SH-SY5Y (cell line): ENCODE data around the gene PARVB.
A peak's percentile ranks its signal among the peaks of the same experiment; 100 is the strongest.

Experiments
- GATA2 ChIP-seq: IDR thresholded peaks from 2 replicates; pipeline ENCODE4 v1.6.1; 2011; ENCODE audit warnings: mild to moderate bottlenecking, low read depth, low read length
- GATA3 ChIP-seq: IDR thresholded peaks from 2 replicates; pipeline ENCODE4 v1.6.1; 2011; ENCODE audit warnings: low read depth, mild to moderate bottlenecking, low read length, moderate library complexity

PARVB gene

DNA sequence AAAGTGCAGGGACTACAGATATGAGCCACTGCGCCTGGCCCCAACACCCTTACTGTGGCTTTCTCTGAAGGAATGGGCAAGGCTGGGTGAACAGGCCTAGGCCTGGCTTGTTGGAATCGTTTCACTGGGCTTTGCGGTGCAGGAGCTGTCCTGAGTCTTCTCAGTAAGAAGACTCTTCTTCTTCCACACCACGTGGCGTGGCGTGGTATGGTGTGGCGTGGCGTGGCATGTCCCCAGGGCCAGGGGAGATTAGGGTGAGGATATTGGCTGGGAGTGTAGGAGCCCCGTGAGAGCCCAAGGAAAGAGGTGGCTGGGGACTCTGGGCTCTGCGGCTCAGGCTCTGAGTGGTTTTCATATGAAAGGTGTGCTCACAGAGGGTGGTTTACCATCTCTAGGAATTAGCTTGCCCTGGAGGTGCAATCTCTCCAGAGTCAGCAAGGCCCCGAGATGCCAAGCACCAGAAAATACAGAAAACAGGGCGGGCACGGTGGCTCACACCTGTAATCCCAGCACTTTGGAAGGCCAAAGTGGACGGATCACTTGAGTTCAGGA, 70.7 kb downstream of the PARVB start:
- TF ChIP-seq GATA3 = no peak
- no peak for TF ChIP-seq GATA2

DNA sequence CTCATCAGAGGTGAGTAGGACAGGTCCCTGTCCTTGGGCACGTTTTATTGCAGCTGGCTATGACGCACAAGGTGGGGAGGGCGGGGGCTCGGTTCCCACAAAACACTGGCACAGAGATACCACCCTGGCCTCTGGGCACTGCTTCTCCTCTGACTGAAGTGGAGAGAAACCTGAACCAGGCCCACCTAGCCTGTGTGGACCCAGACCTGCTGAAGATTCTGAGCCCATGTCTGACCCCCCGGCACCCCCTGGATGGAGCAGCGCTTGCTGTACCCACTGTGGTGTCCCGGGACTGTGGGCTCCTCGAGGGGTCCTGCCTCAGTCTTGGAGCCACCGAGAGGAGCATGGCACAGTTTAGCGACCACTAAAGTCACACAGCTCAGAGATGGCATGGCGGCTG, 72.6 kb downstream of the PARVB start:
- no peak for TF ChIP-seq GATA2
- no peak for TF ChIP-seq GATA3

DNA sequence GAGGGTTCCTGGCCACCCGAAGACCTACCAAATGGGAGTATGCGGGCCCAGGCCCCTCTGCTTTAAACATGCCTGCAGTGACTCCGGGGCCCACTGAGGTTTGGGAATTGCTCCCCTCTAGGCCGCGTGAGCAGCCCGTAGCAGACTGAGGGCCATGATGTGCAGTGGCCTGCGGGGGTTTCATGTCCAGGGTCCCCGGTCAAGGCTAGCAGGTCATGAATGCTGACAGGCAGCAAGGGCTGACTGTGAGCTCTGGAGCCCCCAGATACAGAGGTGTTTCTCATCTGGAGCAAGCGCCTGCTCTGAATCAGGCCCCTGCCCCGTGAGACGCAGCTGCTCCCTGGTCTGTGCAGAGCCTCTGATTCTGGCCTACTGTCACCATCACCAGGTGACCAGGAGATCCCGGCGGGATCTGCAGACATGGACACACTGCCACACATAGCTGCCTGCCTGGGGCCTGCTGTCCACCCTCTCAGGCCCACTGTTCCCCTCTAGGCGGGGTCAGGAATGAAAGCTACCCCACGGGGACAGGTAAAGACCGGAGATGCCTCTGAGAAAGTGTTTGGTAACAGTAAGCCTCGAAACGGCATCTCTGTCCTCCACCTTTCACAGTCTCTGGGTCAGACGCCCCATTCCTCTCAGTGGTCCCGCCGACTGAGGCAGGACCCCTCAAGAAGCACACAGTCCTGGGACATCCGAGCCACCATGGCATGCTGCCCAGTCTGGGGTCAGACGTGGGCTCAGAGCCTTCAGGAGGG, 73.3 kb downstream of the PARVB start:
- TF ChIP-seq GATA2 (no peak), GATA3 (no peak)

DNA sequence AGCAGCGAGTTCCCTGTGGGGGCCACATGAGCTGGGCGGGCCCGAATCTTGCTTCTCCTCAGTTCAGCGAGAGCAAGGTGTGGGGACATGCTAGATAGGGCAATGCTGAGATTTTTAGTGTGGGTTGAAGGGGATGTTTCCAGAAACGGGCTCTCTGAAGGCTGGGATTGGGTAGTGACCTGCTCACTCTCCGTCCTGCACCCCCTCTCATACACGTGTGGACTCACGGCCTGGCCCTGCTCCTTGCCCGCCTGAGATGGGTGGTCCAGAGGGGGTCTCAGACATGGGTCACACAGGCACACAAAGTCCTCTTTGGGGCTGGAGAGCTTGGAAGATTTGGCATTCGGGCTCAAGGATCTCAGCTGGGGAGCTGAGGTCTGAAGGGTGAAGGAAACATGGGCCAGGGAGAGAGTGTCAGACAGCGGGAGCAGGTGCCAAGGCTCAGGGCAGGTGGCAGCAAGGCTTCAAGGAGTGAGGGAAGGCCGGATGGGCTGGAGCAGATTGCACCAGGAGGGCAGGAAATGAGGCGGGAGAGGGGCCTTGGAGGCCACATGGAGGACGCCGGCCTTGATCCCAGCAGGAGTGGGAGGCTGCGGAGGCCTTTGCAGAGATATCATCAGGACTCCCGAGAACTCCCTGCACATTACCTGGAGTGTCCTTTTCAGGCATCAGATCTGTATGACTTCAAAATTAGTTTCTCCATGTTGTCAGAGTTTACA, 74.1 kb downstream of the PARVB start:
- TF ChIP-seq GATA3 (no peak), GATA2 (no peak)

DNA sequence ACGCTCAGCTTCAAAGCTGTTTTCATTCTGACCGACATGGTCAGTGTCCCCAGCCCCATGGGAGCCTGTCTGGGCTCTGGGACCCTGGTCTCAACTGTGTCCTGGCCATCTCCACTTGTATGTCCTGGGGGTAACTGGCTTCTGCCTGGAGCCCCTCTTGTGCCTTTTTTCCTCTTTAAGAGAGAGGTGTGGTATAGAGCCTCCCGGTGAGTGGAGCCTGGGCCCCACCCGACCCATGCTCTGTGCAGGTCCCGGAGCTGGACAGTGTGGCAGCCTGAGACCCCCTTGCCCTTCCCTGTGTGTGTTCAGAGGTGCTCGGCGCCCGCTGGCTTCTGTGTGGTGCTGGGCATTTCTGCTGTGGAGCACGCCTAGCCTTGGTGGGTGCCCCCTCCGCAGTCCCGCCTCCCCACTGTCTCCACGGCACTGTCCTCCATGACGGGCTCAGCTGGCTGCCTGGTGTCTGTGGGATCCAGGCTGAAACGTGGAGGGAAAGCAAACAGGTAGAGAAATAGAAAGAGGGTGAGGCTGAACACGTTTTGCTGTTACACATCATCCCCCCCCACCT, 74.9 kb downstream of the PARVB start:
- TF ChIP-seq GATA2 (no peak), GATA3 (no peak)

DNA sequence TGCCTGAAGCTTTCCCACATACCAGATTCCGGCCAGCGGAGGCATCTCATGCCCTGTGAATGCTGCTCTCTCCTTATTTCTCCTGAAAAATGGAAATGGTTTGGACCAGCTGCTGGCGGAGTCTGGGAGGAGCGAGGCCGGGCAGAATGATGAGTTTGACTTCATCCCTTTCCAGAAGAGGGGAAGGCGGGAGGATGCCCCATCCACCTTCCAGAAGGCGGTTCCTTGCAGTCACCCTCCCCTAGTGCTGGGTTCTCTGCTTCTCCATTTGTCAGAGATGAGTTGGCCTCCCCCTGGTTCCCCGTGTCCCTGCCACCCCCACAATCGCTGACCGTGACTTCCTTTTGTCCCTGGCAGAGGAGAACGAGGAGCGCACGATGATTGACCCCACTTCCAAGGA, 75.6 kb downstream of the PARVB start:
- TF ChIP-seq GATA3 = no peak
- TF ChIP-seq GATA2 = no peak

DNA sequence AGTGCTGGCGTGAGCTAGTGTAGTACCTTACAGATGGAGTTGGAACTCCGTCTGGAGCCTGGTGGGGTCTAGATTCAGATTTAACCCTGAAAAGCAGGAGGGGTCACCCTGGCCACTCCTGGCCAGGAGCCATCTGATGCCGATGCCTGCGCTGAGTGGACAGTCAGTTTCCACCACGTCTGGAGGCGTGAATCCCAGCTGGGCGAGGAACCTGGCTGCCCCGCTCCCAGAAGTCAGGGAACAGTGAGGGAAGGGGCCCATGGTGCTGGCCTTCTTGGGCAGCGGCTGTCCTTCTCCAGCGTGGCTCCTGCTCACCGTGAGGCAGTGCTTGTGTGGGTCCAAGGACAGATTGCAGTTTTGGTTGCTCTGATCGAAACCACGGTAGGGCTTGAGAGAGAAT, 76.3 kb downstream of the PARVB start:
- TF ChIP-seq GATA3 = no peak
- TF ChIP-seq GATA2 = no peak

DNA sequence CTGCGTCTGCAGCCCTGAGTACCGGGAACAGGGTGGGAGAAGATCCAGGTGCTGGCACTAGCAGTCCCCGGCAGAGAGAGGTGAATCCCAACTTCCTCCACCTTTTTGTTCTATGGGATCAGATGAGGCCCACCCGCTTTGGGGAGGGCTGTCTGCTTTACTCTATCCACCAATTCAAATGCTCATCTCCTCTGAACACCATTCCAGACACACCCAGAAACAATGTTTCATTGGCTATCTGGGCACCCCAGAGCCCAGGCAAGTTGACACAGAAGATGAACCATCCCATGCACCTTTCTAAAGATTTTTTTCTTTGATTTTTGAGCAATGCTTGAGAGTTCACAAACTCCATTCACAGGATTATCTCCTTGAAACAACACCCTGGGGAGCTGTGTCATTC, 78.0 kb downstream of the PARVB start:
- TF ChIP-seq GATA3 (no peak), GATA2 (no peak)

DNA sequence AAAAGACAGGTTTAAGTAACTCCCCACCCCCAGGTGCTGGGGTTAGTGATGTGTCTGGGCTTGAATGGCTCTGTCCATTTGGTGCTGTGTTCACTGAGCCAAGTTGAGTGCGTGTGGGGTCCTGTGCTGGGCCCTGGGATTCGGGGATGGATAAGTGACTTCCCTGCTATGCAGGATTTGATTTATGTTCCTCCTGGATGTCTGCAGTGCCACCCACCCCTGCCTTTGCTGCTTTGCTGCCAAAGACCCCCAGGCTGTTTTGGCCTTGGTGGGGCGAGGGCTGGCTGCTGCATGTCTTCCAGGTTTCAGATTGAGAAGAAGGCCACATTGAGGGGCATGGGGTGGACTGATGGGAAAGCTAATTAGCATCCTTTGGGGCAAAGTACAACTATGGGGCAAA, 78.8 kb downstream of the PARVB start:
- no peak for TF ChIP-seq GATA2
- TF ChIP-seq GATA3 = no peak

DNA sequence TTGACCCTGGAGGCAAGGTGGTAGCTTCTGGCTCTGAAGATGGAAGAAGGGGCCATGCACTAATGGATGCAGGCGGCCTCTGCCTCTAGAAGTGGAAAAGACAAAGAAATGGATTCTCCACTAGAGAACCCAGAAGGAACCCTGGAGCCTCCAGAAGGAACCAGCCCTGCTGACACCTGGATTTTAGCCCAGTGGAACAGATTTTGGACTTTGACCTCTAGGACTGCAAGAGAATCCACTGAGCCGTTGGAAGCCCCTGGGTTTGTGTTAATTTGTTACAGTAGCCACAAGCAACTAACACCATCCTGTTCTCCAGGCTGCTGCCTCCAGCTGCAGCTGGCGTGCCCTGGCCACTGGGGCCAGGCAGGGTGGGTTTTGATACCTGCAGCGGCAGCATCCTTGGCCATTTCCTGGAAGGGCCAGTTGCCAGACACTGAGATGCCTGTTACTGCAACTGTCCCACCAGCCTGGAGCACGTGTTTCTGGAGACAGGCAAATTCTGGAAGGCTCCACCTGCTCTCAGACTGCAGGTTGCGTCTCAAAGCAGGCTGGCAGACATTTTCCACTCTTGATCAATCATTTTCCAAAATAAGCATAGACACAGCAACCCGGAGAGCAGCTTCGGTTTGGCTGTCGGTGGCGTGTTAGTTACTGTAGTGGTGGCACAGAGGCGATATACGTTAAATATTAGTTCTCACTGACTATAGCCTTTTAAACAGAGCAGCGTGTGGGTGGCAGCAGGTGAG, 79.8 kb downstream of the PARVB start:
- TF ChIP-seq GATA2 (no peak), GATA3 (no peak)

DNA sequence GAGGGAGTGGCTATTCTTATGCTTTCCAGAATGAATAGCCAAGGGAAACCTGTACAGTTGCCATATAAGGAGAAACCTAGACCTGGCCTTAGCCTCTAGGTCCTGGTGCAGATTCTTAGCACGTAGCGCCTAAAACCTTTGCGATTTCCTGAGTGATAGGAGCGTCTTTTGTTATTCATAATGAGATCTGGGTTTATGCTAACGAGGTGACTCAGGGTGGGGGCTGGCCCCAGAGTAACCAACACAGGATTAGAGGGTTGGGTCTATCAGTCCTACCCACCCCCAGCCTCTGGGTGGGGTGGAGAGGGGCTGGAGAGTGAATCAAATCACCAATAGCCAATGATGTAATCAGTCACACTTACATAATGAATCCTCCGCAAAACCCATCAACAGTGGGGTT, 83.2 kb downstream of the PARVB start:
- no peak for TF ChIP-seq GATA3

DNA sequence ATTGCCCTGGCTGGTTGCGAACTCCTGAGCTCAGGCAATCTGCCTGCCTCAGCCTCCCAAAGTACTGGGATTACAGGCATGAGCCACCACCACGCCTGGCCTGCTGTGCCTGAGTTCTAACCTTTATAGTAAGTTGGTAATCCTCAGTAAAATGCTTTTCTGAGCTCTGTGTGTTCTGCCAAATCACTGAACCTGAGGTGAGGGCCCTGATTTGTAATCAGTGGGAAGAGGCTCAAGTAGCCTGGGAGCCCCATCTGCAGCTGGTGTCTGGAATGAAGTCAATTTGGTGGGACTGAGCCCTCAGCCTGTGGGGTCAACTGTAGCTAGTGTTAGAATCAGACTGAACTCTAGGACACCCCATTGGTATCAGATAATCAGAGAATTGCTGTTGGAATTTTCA, 84.0 kb downstream of the PARVB start:
- TF ChIP-seq GATA3 (no peak), GATA2 (no peak)

DNA sequence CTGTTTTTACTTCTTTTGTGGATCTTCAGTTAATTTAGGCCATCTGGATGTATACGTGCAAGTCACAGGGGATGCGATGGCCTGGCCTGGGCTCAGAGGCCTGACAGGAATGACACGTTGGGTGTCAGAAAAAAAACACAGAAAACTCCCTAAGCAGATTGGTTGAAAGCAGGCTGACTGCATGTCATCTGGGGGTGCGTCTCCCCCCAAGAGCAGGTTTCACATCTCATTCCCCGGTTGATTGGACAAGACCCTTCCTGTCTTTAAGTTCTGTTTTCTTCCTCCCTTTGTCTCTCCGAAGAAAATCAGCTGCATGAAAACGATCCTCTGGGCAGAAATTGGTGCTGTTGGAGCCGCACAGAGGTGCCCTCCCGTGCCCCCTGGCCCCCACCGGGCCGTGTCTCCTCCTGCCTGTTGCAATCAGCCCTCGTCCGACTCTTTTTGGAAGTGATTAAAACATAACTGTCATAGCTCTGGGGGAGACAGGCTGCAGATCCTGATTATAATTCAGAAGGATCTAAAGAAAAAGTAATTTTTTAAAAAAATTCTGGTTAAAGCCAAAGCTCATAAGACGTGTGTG, 84.8 kb downstream of the PARVB start:
- TF ChIP-seq GATA3 = no peak
- no peak for TF ChIP-seq GATA2

DNA sequence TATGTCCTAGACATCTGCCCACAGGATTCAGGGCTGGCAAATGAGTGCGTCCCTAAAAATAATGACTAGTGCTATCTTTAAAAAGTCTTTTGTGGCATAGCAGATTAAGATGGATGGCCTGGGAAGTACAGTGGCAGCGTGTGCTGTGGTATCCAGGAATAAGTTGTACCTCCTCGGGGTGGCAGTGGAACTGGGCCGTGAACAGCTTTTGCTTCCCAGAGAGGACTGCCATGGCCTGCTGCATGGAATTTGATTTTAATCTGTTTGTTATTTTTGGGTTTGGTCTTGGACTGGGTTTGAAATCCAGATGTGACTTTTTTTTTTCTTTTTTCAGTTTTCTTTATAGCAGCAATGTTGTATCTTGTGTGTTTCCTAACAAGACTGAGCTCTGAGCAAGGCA, 85.3 kb downstream of the PARVB start:
- no peak for TF ChIP-seq GATA3
- TF ChIP-seq GATA2 = 0 out of 2 replicates have a peak, but pooled peaks have one; percentile 43
